GM06990 (cell line): ENCODE data around the gene PARD6G.

ENCODE experiments used
- DNase-seq: peaks from one replicate; pipeline ENCODE4 v3.0.0-alpha.2; 2011; ENCODE audit not compliant: insufficient read length; ENCODE audit errors: extremely low read depth
- H3K27me3 ChIP-seq: replicated peaks from 2 replicates; pipeline ENCODE4 v1.6.0; 2011; ENCODE audit warnings: low read length; ENCODE audit not compliant: control insufficient read depth, insufficient read depth
- H3K36me3 ChIP-seq: 2 replicates; pipeline ENCODE4 v1.5.1; 2011; ENCODE audit warnings: low read length; ENCODE audit not compliant: control insufficient read depth, insufficient read depth
- H3K4me3 ChIP-seq: replicated peaks from 2 replicates; pipeline ENCODE4 v1.5.1; 2011; ENCODE audit warnings: low read depth, mild to moderate bottlenecking, control low read depth, low read length
- TF ChIP-seq, protein P1 (sequence below): IDR thresholded peaks from 2 replicates; pipeline ENCODE4 v1.5.1; 2011; ENCODE audit warnings: low read length, control low read depth, mild to moderate bottlenecking, inconsistent platforms; ENCODE audit not compliant: insufficient read depth, poor library complexity, severe bottlenecking

Gene PARD6G

GRCh38 chr18:80163183-80163582 is 84.1 kb downstream of the PARD6G start:
- DNase-seq: no peak
- Histone ChIP-seq H3K27me3 (no peaks in the 10 kb centered on the region), H3K4me3 (no peak overlapping the region), H3K36me3 (no peaks in the 10 kb centered on the region)
- TF ChIP-seq, protein P1, sequence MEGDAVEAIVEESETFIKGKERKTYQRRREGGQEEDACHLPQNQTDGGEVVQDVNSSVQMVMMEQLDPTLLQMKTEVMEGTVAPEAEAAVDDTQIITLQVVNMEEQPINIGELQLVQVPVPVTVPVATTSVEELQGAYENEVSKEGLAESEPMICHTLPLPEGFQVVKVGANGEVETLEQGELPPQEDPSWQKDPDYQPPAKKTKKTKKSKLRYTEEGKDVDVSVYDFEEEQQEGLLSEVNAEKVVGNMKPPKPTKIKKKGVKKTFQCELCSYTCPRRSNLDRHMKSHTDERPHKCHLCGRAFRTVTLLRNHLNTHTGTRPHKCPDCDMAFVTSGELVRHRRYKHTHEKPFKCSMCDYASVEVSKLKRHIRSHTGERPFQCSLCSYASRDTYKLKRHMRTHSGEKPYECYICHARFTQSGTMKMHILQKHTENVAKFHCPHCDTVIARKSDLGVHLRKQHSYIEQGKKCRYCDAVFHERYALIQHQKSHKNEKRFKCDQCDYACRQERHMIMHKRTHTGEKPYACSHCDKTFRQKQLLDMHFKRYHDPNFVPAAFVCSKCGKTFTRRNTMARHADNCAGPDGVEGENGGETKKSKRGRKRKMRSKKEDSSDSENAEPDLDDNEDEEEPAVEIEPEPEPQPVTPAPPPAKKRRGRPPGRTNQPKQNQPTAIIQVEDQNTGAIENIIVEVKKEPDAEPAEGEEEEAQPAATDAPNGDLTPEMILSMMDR: no peak

- TF ChIP-seq, protein P1: no peak
- H3K27me3 ChIP-seq: no peaks in the 10 kb centered on the region
Measured at GRCh38 chr18:80161781-80162417, 85.4 kb downstream of the PARD6G start.

GRCh38 chr18:80159713-80160636 is 87.3 kb downstream of the PARD6G start:
- Histone ChIP-seq H3K36me3 (no peaks in the 10 kb centered on the region), H3K4me3 (no peak overlapping the region), H3K27me3 (no peaks in the 10 kb centered on the region)
- TF ChIP-seq, protein P1: peak; percentile 19
- peak; percentile 58 for DNase-seq

More at GRCh38 chr18:80161781-80162417, 85.4 kb downstream of the PARD6G start:
- no peak for DNase-seq
- no peak overlapping the region for H3K4me3 ChIP-seq
- H3K36me3 ChIP-seq: no peaks in the 10 kb centered on the region

DNA sequence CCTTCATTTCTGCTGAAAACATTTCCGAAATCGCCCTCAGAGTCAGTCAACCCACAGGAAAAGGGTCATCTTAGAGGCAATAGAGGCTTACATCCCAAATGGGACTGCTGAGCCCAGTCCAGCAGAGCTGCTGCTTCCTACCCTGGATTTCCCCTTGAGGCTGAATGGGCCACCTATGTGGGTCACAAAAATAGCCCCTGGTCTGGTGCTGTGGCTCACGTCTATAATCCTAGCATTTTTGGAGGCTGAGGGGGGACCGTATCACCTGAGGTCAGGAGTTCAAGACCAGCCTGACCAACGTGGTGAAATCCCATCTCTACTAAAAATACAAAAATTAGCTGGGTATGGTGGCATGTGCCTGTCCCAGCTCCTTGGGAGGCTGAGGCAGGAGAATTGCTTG is 88.9 kb downstream of the PARD6G start:
- Histone ChIP-seq H3K36me3 (no peaks in the 10 kb centered on the region), H3K27me3 (no peaks in the 10 kb centered on the region), H3K4me3 (no peak overlapping the region)
- TF ChIP-seq, protein P1: no peak
- no peak for DNase-seq

DNA sequence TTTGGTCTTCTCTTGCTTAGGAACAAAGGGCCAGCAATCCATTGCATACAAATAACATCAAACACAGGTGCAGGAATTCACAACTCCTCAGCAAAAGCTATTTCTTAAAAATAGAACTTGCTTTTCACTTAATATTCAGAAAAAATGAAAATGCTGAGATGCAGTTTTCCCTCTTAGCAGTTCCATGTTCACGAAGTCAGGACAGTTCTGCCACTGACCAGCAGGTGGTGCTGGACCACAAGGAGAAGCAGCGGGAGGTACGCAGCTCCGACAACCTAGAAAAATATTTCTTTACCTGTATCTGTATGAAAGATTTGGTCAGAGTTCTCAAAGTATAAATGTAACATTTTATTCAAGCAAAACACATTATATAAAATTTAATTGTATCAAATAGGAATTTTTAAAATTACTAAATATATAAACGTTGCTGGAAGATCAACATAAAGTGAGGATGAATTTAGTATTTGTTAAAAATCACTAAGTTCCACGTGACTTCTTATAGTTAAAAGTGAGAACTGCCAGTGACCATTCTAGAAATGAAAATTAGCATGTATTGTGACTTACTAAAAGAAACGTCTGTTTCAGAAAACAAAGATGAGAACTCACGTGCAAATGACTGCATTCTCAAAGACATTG is 89.5 kb downstream of the PARD6G start:
- H3K27me3 ChIP-seq: no peaks in the 10 kb centered on the region
- H3K4me3 ChIP-seq: no peak overlapping the region
- DNase-seq: no peak
- H3K36me3 ChIP-seq: no peaks in the 10 kb centered on the region
- TF ChIP-seq, protein P1: peak; percentile 96
